ENCODE measurements around the gene AP3S1.
"Not testable (repeated sequence)": the region's sequence is repeated elsewhere in the genome, so short reads cannot be mapped to it uniquely, and the experiment has no call there.

AP3S1 gene

GRCh38 chr5:115841382-115842088 lies at the start of gene AP3S1, which contains the start of gene ATG12:
AP3S1 (plus strand) TSS chr5:115841935; CDS start chr5:115842038, 103 bp downstream.
ATG12 (minus strand) TSS chr5:115841565; CDS start chr5:115841552, 13 bp downstream.
- peak; percentile 86 to 88 for DNase-seq

- DNase-seq, result no peak
Observed at GRCh38 chr5:115795700-115796099, 46.0 kb upstream of the AP3S1 start.

DNA sequence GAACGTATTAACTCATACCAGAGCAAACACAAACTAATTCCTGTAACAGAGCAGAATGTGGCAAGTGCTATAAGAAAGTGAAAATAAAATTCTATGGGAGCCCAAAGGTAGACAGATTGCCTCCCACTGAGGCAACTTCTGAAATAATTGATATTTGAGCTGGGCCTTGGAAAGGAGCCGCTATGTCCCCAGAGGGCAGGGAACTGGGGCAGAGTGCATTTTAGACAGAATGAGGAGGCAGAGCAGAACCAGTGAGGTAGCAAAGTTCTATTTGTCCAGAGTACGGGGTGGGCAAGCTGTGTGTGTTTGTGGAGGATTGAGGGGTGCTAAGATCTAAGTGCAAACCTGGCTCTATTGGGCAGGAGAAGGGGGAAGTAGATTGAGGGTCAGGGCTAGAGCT lies 45.1 kb upstream of the AP3S1 start:
- no peak for DNase-seq

GRCh38 chr5:115798252-115798651 lies 43.5 kb upstream of the AP3S1 start:
- no peak for DNase-seq

DNA sequence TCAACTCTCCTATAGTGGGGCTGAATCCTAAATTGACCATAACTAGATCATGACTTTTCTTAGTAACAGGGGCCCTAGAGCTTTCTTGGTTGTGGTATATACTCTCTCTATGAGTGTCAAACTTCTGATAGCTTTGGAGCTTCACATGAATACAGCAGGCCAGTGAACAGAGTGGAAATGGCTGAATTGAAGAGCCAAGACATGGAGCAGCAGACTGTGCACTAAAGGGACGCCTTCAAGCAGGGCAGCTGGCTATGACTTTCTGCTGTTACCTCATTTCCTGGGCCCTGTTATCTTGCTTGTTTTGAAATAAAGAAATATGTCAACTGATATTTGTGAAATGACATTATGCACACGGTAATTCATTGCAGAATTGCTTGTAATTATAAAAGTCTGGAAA lies 41.6 kb upstream of the AP3S1 start:
- no peak for DNase-seq

DNA sequence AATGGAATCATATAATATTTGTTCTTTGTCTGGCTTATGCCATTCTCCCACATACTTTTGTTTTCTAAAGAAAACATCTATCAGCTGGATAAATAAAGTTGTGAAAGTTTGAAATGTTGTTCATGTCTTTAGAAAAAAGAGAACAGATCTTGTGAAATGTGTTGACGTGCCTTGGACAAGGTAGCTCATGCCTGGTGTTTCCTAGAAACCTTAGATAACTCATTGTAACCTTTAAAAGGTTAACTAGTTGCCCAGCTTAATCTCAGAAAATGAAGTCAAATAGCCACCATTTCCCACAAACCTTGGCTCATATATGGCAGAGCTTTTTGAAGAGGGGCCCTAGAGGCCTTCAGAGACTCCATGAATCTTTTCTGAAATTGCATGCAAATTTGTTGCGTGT lies 40.6 kb upstream of the AP3S1 start:
- DNase-seq, result no peak

- DNase-seq, result no peak
Observed at GRCh38 chr5:115801984-115802383, 39.8 kb upstream of the AP3S1 start.

DNA sequence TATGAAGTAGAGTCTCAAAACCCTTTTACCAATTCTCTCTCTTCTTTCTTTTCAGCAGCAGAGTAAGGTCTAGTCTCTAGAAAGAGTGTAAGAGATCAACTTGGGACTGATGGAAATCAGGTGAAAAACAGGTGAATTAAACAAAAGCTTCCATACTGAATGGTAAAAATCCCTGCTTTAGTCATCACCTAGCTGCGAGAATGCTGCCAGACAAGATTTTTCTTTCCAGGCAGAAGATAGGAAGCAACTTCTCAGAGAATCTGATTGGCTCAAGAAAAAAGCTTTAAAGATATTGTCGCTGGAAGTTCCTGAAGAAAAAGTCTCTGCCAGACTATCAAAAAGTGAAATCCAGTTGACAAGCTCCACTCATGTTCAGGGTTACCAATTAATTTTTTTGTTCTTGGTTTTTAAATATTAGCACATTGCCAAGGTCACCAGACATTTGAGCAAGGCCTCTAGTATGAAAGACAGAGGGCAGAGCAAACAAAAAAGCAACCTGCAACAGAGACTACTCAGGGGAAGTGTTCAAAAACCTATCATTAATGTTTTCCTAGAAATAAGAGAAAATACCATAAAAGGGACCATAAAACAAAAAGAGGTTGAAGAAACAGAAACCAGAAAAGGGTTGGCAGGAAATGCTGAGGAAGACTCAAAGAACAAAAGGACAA lies 34.6 kb upstream of the AP3S1 start:
- no peak for DNase-seq

- no peak for DNase-seq
Observed at GRCh38 chr5:115807654-115808052, 34.1 kb upstream of the AP3S1 start.

- not testable (repeated sequence) for DNase-seq
Observed at GRCh38 chr5:115808066-115808465, 33.7 kb upstream of the AP3S1 start.

DNA sequence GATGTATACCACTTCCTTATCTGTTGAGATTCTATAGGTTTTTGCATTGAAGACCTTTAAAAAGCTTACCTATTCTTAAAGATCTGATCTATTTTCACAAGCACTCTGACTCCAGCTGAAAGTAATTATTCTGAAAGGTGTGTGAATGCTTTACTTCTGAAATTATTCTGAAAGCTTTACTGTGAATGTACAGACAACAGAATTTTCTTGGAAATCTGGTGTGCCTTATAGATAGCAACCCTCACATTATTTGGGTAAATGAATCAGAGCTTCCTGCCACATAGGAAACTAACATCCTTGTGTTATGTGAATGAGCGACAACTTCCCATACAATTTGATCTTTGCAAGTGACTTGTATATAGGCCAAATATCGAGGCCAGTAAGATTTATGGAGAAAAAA lies 31.8 kb upstream of the AP3S1 start:
- DNase-seq, result no peak

- DNase-seq, result no peak
Observed at GRCh38 chr5:115810761-115811160, 31.0 kb upstream of the AP3S1 start.

DNA sequence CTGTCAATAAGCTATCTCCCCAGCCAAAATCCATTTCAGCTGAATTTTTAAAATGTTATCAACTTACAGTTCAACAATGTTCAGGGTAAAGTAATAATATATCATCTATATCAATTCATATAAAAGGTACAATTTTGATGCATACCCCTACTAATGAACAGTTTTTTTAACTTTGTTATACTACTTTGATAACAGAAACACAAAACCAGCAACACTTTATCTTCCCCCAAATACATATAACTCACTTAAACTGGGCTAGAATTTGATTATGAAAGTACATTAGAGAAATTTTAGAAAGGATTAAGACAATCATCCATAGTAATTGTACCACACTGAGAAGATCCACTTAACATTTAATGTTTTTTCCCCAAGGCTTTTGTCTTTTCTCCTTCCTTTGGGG lies 30.3 kb upstream of the AP3S1 start:
- DNase-seq, result no peak

DNA sequence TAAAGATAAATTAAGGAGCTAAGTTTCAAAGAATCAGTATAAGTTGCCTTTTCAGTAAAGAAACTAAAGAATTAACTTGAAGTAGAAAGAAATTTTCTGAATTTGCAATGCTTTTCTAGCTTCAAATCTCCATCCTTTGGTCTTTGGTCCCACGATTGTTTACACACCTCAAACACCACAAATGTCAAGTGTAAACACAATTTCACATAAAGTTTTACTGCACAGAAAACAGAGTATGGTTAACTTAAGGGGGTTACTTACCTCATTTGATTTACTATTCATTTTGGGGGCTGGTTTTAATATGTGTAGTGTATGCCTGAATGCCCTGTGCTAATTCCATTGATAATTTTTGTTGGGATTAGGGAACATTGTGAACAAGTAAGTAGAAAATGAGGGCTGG lies 29.4 kb upstream of the AP3S1 start:
- no peak for DNase-seq

DNA sequence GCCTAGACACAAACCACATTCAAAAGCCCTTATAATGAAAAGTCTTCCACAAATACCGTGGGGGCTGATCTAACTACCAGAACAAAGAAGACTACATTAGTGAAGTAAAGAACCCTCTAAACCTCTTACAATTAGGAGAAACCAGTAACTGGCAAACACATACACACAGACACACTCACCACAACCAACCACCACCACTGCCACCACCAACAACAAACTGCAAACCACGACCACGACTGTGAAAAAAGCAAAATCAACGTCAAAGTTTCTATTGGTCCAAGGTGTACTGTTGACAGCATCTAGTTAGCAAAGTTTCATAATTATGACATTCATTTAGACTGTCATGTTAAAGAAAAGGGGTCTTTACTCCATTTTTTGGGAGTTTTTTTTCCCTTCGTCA lies 28.0 kb upstream of the AP3S1 start:
- no peak for DNase-seq

DNA sequence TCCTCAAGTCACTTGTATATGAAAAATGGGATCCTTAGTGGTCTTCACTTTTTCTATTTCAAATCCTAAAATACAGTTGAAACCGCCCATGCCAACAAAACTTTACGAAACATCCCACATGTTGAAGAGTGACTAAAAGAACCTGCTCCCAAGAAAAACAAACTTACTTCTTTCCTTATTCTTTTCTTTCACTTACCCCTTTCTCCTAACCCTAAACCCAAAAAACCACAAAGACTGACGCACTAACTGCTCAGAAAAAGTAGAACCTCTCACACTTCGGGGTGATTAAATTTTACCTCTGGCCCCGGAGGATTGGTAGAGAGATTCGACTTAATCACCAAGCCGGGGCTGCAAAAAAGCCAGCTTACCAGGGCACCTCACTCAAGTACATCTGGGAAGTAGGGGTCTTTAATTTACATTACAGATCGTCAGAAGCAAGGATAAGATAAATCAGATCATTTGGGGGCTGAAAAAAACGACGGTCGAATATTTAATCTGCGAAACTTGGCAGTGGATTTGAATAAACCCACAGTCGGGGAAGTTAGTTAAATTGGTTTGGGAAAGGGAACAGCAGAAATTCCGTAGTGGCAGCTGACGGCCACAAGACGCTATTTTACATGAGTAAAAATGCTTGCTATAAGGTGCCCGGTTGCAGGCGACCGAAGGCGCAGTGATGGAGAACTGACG lies 26.6 kb upstream of the AP3S1 start:
- DNase-seq, result no peak

GRCh38 chr5:115815693-115816225 lies 26.0 kb upstream of the AP3S1 start:
- no peak for DNase-seq

- peak in 1 of 2 donors; percentile 4 for DNase-seq
Observed at GRCh38 chr5:115816226-115817081, 25.3 kb upstream of the AP3S1 start, which contains the start of gene CDO1. CDO1 (minus strand) TSS chr5:115816659; CDS start chr5:115816397, 262 bp downstream.

DNA sequence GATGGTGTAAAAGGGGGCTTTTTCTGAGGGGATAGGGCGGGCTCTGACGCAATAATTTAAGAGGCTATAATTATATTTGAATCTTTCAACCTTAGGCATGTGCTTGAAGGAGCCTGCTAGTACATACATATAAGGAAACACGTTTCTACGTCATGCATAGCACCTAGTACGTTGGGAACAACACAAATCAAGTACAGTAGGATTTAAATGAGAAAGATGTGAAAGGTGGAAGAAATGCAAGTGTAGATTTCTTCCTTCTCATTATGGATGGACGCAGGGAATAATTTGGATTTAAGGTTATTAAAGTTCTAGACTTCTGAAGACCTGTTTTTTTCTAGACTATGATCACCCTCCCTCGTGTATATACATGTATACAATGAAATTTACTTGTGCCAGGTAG lies 24.3 kb upstream of the AP3S1 start:
- no peak for DNase-seq

- DNase-seq, result no peak
Observed at GRCh38 chr5:115818821-115819220, 22.9 kb upstream of the AP3S1 start.

- DNase-seq, result no peak
Observed at GRCh38 chr5:115820846-115821245, 20.9 kb upstream of the AP3S1 start.

DNA sequence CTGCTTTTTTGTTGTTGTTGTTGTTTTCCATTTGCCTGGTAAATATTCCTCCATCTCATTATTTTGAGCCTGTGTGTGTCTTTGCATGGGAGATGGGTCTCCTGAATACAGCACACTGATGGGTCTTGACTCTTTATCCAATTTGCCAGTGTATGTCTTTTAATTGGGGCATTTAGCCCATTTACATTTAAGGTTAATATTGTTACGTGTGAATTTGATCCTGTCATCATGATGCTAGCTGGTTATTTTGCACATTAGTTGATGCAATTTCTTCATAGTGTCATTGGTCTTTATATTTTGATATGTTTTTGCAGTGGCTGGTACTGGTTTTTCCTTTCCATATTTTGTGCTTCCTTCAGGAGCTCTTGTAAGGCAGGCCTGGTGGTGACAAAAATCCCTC lies 16.8 kb upstream of the AP3S1 start:
- DNase-seq, result not testable (repeated sequence)

- no peak for DNase-seq
Observed at GRCh38 chr5:115825948-115826347, 15.8 kb upstream of the AP3S1 start.

All from activated CD4-positive, alpha-beta T cell treated with anti-CD3 and anti-CD28 coated beads for 4 hours (primary cell).